Type B pancreatic cell (in vitro differentiated cells): Measurements from ENCODE around the gene TPP2. TPM values are rescaled to one million over a fixed set of nuclear protein-coding genes. Genes with fewer than 3 reads are reported as not detected.

Experiments used
- DNase-seq: peaks from one replicate; pipeline ENCODE4 v3.0.0; 2021; ENCODE audit warnings: mixed read lengths; ENCODE audit not compliant: unreplicated experiment; ENCODE audit errors: extremely low spot score
- H3K27ac Mint-ChIP-seq: 2 replicates; pipeline ENCODE4 v1.8.0; 2021; ENCODE audit warnings: mild to moderate bottlenecking, mixed read lengths
- H3K27me3 Mint-ChIP-seq: 2 replicates; pipeline ENCODE4 v1.8.0; 2021; ENCODE audit warnings: mixed read lengths
- H3K36me3 Mint-ChIP-seq: 2 replicates; pipeline ENCODE4 v1.8.0; 2021; ENCODE audit warnings: mixed read lengths
- H3K4me1 Mint-ChIP-seq: one replicate; pipeline ENCODE4 v1.8.0; 2021; ENCODE audit warnings: mixed read lengths; ENCODE audit not compliant: unreplicated experiment
- H3K4me3 Mint-ChIP-seq: 2 replicates; pipeline ENCODE4 v1.8.0; 2021; ENCODE audit warnings: mild to moderate bottlenecking, mixed read lengths
- H3K9me3 Mint-ChIP-seq: 2 replicates; pipeline ENCODE4 v1.8.0; 2021; ENCODE audit warnings: mixed read lengths
- CTCF ChIP-seq: fragments of 200-600 bp; sonication (generic); conservative IDR thresholded peaks from 2 replicates; pipeline ENCODE4 v1.5.0; 2021; ENCODE audit warnings: antibody characterized with exemption, mild to moderate bottlenecking
- total RNA-seq: library from RNA; stranded (reverse); gene quantifications from 2 replicates; pipeline ENCODE4 v1.2.1, GENCODE V29; 2021; ENCODE audit warnings: low replicate concordance

TPP2 gene
- total RNA-seq, 1 donor from 2014 or later = 54.4 TPM

DNA sequence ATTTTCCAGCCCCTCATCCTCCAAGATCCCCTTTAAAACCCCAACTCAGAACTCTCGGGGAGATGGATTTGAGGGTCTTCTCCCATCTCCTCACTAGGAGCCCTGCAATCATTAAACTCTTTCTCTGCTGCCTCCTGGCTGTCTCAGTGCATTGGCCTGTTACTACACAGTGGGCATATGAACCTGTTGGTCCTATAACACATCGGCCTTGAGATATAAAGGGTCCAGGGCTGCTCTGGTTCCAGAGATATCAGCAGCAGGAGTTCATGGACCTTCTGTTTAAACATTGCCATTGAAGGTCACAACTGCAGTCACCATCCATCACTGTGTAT is 101.8 kb downstream of the TPP2 start:
- Mint-ChIP-seq H3K4me3 (no peak overlapping the region), H3K27me3 (no peaks in the 10 kb centered on the region), H3K4me1 (peaks cover 22% of the 10 kb centered on the region), H3K27ac (no peak overlapping the region), H3K36me3 (no peaks in the 10 kb centered on the region), H3K9me3 (peaks cover 11% of the 10 kb centered on the region)
- TF ChIP-seq CTCF = no peak
- DNase-seq = no peak

DNA sequence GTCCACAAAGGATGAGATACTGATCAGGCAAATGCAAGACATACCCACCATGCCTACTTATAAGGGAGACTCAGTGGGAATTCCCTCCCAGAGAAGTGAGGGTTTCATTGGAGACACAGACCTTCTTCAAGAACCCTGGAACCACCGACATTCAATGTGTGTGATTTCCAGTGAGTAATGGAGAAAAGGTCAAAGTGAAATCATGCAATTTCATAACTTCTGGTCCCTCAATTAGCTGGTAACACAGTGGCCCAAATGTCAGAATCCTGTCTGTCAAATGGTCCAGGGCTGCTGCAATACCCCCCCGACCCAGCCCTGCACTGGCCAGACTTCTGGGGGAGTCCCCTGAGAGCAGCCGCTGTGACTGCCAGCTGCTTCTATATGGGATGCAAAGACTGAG is 102.7 kb downstream of the TPP2 start:
- Mint-ChIP-seq H3K4me1 (peaks cover 30% of the 10 kb centered on the region), H3K9me3 (peaks cover 11% of the 10 kb centered on the region), H3K27me3 (no peaks in the 10 kb centered on the region), H3K36me3 (no peaks in the 10 kb centered on the region), H3K4me3 (no peak overlapping the region), H3K27ac (no peak overlapping the region)
- TF ChIP-seq CTCF = no peak
- DNase-seq = no peak

- peaks cover 11% of the 10 kb centered on the region for H3K9me3 Mint-ChIP-seq
- peak overlapping the region; percentile 51 for H3K4me3 Mint-ChIP-seq
- no peak for TF ChIP-seq CTCF
- no peak for DNase-seq
- H3K4me1 Mint-ChIP-seq = peaks cover 33% of the 10 kb centered on the region
- peak overlapping the region; percentile 39 for H3K27ac Mint-ChIP-seq
- H3K36me3 Mint-ChIP-seq = no peaks in the 10 kb centered on the region
- no peaks in the 10 kb centered on the region for H3K27me3 Mint-ChIP-seq
These were observed 103.6 kb downstream of the TPP2 start for GRCh38 chr13:102700088-102701031.

DNA sequence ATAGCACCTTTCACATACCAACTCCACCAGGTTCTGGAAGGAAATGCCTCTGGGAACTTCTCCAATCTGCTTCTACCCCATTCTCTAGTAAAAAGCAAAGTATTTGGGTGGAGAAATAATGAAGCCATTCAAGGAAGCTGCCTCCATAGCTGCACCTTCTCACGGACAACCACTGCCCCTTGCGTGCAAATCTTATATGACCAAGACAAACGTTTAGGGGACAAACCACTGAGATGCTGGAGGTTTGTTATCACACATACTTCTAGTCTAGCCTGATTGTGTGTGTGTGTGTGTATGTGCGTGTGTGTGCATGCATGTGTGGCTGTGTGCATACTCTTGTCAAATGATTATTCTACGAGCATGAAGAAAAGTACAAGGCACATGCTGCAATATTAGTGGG is 104.5 kb downstream of the TPP2 start:
- TF ChIP-seq CTCF = no peak
- DNase-seq = no peak
- H3K36me3 Mint-ChIP-seq = no peaks in the 10 kb centered on the region
- H3K27me3 Mint-ChIP-seq = no peaks in the 10 kb centered on the region
- no peak overlapping the region for H3K4me3 Mint-ChIP-seq
- H3K27ac Mint-ChIP-seq = no peak overlapping the region
- H3K4me1 Mint-ChIP-seq = peaks cover 33% of the 10 kb centered on the region
- H3K9me3 Mint-ChIP-seq = peaks cover 11% of the 10 kb centered on the region

DNA sequence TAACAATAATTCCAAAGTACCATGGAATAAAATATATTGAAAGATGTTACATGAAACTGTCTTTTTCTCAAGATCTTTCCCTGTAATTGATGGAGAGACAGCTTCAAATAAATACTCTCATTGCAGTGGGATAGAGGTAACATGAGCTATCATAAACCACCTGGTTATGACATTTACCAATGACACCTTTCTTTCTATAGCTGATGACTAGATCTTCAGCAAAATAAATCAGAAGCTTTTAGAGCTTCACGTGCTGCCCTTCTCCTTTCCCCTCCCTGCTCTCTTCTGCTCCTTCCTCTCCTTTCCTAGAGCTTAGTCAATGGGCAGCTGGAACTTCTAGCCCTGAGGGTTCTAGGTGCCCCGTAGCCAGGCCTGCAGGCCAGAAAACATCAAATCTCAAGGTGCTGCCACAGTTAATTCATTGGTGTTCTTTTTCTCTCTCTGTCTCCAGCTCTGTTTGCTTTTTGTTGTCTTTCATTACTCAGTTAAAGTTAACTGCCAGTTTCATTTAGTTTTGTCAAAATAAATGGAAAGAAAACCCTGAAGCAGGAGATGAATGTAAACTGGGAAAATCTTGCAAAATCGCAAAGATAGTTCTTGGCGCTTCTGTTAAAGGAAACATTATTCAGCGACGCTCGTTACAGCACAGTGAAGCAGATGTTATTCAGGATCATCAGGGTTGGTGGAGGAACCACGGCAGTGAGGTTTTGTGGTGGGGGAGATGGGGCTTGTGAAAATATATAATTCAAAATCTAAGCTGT is 106.4 kb downstream of the TPP2 start:
- TF ChIP-seq CTCF = no peak
- Mint-ChIP-seq H3K27ac (peak overlapping the region; percentile 84), H3K36me3 (no peaks in the 10 kb centered on the region), H3K27me3 (no peaks in the 10 kb centered on the region), H3K4me3 (peak overlapping the region; percentile 54), H3K4me1 (peaks cover 33% of the 10 kb centered on the region), H3K9me3 (peaks cover 11% of the 10 kb centered on the region)
- no peak for DNase-seq
